Measurements from ENCODE around the gene TXNDC5.

The TXNDC5 gene

GRCh38 chr6:7848229-7848628 is 62.4 kb downstream of the TXNDC5 start:
- DNase-seq: no peak

DNA sequence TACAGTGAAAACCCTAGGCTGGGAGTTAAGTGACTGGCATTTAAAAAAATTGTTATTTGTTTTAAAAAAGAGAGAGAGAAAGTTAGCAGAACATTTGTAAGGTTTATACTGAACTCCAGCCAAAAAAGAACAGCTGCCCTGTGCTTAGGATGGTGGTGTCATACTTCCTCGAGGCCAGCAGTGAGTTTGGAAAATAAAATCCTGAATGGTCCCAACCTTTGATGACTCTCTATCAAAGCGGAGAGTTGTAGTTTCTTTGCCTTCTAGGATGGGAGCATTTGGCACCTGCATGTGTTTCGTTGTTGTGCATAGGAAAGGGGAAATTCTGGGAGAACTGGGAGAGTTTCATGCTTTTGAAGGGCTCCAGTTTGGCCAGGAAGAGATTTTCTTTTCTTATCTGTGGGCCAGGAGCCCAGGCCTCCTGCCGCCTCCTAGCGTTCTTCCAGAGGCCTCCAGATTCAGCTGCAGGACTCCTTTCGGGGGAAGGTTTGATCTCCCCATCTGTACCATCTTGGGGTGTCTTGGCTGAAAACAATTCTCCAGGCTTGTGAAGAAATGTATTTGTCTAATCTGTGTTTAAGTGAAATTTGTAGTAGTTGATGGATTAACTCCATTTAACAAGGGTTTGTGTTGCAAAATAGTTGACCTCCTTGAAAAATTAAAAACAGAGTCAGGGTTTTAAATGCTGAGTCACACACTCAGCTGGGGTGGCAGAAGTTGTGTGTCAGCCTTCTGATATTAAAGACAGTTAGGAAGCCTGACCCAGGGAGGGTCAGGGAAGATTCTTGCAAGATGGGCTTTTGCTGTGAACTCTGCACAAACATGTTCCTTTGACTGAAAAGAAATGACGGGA is 63.4 kb downstream of the TXNDC5 start:
- DNase-seq: peak; percentile 32

- DNase-seq: no peak
Measured at GRCh38 chr6:7841781-7842468, 68.7 kb downstream of the TXNDC5 start.

DNA sequence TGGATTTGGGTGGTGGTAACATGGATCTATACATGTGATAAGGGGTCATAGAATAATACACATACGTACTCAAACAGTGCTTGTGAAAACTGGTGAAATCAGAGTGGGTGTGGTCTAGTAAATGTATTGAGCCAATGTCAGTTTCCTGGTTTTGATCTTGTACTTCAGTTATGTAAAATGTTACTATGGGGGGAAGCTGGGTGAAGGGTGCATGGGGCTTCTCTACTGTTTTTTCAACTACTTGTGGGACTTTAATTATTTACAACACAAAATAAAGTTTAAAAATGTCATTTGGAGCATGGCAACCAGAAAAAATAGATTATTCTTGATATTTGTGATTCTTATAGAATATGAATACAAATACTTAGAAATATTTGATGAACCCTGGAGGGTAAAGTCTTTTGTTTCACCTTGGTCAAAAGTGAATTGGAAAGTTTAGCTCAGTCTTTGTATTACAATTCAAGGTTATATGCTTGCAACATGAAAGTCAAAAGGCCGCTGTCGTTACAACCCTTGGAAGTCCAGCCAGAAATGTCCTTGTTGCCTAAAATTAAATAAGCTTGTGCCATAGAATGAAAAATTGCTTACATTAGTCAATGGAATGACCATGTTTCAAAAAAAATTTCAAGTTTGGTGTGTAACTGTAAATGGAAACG is 74.1 kb downstream of the TXNDC5 start:
- DNase-seq: no peak

DNA sequence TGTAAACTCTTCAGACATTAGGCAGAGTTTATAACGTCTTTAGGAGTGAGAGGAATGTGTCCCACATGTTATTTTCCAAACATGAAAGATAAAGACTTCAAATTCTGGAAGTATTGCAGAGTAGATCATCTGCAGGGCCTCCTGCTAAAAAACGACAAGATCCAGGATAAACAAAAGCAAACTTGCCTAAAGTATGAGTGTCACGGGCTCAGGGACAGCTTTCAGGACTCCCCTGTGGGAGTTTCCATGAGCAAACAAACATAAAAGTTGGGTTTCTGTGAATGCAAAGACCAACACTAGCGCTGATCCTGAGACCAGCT is 76.9 kb downstream of the TXNDC5 start:
- no peak for DNase-seq

DNA sequence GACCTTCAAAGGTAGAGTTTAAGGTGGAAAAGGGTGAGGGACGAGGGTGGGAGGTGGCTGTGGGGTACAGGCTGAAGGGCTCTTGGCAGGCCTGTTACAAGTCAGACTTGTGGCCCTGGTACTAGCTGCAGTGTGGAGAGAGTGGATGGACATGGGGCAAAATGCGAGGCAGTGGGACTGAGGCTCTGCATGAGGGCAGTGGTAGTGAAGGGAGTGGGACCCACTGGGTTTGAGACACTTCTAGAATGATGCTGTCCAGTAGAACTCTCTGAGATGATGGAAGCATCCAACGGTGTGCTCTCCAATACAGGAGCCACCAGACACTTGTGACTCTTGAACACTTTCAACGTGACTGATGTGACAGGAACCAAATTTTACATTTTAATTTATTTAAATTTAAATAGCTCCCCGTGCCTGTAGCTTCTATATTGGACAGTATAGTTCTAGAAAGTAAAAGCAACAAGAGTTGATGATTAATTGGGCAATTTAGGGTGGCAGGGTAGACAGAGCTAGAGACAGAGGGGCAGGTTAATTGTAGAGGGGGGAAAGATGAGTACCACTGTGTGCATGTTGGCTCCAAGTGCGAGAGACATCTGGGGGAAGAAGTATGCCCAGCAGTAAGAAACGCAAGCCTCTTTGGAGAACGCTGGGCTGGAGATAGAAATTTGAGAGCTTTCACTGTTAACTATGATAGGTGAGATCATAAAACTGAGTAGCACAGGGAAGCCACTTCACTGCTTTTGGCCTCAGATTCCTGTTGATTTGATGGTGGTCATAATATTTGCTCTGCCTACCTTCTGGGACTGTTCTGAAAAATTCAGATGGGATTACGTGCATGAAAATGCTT is 77.5 kb downstream of the TXNDC5 start:
- no peak for DNase-seq
